Neural progenitor cell (in vitro differentiated cells): ENCODE results near the gene COL13A1.

Source experiments
- EZH2 ChIP-seq: fragments of 200-600 bp; sonication (generic); IDR thresholded peaks from 2 replicates; pipeline ENCODE4 v1.6.1; 2017; ENCODE audit warnings: antibody characterized with exemption, mild to moderate bottlenecking, moderate library complexity
- TF ChIP-seq, protein P1 (sequence below): fragments of 200-600 bp; sonication (generic); IDR thresholded peaks from 2 replicates; pipeline ENCODE4 v1.5.1; 2017; ENCODE audit warnings: antibody characterized with exemption, mild to moderate bottlenecking

DNA sequence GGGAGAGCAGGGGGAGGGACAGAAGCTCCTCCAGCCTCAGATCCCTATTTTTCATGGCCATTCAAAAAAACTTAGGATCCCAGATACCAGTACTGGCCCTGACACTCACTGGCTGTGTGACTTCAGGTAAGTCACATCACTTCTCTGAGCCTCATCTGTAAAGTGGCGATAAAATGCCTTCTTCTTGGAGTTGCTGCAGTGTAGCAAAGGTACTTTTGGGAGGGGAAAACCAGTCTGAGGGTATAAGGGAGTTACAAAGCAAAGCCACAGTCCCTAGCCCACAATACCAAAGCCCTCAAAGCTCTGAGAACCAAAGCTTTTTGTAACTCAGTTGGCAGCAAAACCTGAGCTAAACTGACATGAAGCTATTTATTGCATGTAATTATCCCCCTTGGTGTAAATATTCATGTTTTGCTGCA, 43.4 kb upstream of the COL13A1 start:
- TF ChIP-seq, protein P1, sequence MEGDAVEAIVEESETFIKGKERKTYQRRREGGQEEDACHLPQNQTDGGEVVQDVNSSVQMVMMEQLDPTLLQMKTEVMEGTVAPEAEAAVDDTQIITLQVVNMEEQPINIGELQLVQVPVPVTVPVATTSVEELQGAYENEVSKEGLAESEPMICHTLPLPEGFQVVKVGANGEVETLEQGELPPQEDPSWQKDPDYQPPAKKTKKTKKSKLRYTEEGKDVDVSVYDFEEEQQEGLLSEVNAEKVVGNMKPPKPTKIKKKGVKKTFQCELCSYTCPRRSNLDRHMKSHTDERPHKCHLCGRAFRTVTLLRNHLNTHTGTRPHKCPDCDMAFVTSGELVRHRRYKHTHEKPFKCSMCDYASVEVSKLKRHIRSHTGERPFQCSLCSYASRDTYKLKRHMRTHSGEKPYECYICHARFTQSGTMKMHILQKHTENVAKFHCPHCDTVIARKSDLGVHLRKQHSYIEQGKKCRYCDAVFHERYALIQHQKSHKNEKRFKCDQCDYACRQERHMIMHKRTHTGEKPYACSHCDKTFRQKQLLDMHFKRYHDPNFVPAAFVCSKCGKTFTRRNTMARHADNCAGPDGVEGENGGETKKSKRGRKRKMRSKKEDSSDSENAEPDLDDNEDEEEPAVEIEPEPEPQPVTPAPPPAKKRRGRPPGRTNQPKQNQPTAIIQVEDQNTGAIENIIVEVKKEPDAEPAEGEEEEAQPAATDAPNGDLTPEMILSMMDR, result no peak
- TF ChIP-seq EZH2, result no peak
